Measurements from ENCODE around the gene HMGCR. TPM values are rescaled to one million over a fixed set of nuclear protein-coding genes. Genes with fewer than 3 reads are reported as not detected.

Gene HMGCR
- total and polyA plus RNA-seq, 2 of the 8 experiments (the other 6 are each of a cell fraction or from before 2014, with no cell fraction given), result 45.8 to 199 TPM

DNA sequence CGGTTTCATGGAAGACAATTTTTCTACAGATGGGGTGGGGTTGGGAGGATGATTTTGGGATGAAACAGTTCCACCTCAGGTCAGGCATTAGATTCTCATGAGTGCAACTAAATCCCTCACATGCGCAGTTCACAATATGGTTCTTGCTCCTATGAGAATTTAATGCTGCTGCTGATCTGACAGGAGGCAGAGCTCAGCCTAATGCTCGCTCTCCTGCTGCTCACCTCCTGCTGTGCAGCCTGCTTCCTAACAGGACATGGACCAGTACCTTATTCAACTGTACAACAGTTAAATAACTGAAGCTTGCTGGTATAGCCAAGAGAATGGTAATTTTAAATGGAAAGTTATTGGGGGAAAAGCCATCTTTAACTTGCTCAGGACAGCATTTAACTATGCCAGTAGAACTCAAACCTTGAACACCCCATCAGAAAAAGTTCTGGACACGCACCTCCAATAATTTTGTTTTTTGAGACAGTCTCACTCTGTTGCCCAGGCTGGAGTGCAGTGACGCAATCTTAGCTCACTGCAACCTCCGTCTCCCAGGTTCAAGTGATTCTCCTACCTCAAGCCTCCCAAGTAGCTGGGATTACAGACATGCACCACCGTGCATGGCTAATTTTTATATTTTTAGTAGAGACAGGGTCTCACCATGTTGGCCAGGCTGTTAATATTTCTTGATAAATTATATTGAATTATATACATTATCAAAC is 27.7 kb downstream of the HMGCR start:
- H3K56ac ChIP-seq (replicated peaks; ENCODE audit: insufficient read length, low read depth, low read length), result no peak overlapping the region
- ChIA-PET POLR2A (ENCODE audit: partially characterized antibody) (interaction anchor here (1.0 to 1.6 kb wide), 5 partner anchors 9 to 318 kb away, joined by 3 to 4 read pairs (median 3); partner anchors contain the start of gene HMGCR), CTCF (ENCODE audit: partially characterized antibody) (interaction anchor here (0.7 to 1.8 kb wide), 5 partner anchors 10 to 176 kb away, joined by 3 to 6 read pairs (median 4); no protein-coding TSS in a partner anchor)
- DNase-seq (ENCODE audit: low read depth in 1 of 2, low spot score in 2 of 2) (no peak), FAIRE-seq (no peak)
- H2BK20ac ChIP-seq (ENCODE audit: low read length), result no peak overlapping the region
- H2BK120ac ChIP-seq (replicated peaks; ENCODE audit: low read depth, low read length), result no peak overlapping the region
- 88% methylated on average over 7 of the region's 7 CpGs; no CpG with 5 or more reads in 1 of the 2 experiments for WGBS, 2 experiments (ENCODE audit: extremely low coverage in 1 of 2, insufficient coverage in 1 of 2, insufficient read length in 1 of 2, insufficient replicate concordance in 2 of 2, low coverage in 1 of 2, low lambda C conversion rate in 2 of 2, missing lambda C conversion rate in 1 of 2)
- H3K4me3 ChIP-seq (ENCODE audit: extremely low read depth in 1 of 4, insufficient read depth in 2 of 4, low read depth in 3 of 4, low read length in 4 of 4), result no peak overlapping the region
- no peaks in the 10 kb centered on the region for H3K79me2 ChIP-seq (ENCODE audit: control insufficient read depth in 1 of 2, insufficient read depth in 2 of 2, low read length in 2 of 2)
- H2BK12ac ChIP-seq (ENCODE audit: low read depth, low read length), result no peak overlapping the region
- H3K9ac ChIP-seq (replicated peaks in 1 of 4; ENCODE audit: extremely low read depth in 1 of 4, low read depth in 3 of 4, low read length in 3 of 4), result no peak overlapping the region
- no peak overlapping the region for H2AK5ac ChIP-seq (ENCODE audit: low read depth, low read length)
- H2BK5ac ChIP-seq (ENCODE audit: low read depth, low read length), result no peak overlapping the region
- H2AFZ ChIP-seq (ENCODE audit: low read length), result no peak overlapping the region
- H3K79me1 ChIP-seq (ENCODE audit: low read depth, low read length), result no peaks in the 10 kb centered on the region
- H4K20me1 ChIP-seq (replicated peaks in 1 of 2; ENCODE audit: control insufficient read depth in 1 of 2, insufficient read depth in 2 of 2, low read length in 2 of 2), result peaks cover 4% of the 10 kb centered on the region in 2 experiments
- no peak overlapping the region for H3K18ac ChIP-seq (ENCODE audit: extremely low read depth, low read length)
- H4K5ac ChIP-seq (ENCODE audit: insufficient read length, low read depth, low read length), result no peak overlapping the region
- peaks cover 13 to 31% (median 18%) of the 10 kb centered on the region in 4 experiments for H3K36me3 ChIP-seq (ENCODE audit: control insufficient read depth in 2 of 4, insufficient read depth in 4 of 4, low read length in 3 of 4)
- H3K23ac ChIP-seq (ENCODE audit: insufficient read length), result no peak overlapping the region
- H3K9me3 ChIP-seq (ENCODE audit: insufficient read depth in 2 of 2, low read depth in 1 of 2, low read length in 1 of 2), result no peaks in the 10 kb centered on the region
- H3K4ac ChIP-seq (replicated peaks; ENCODE audit: insufficient read length, low read depth, low read length), result no peak overlapping the region
- H3K23me2 ChIP-seq (ENCODE audit: low read depth, low read length), result no peaks in the 10 kb centered on the region
- H3K4me2 ChIP-seq (ENCODE audit: insufficient read depth in 1 of 2, low read depth in 2 of 2, low read length in 2 of 2), result no peak overlapping the region
- no peak overlapping the region for H4K8ac ChIP-seq (ENCODE audit: extremely low read depth, insufficient read depth, low read length)
- no peak overlapping the region for H2BK15ac ChIP-seq (ENCODE audit: low read length)
- H3K27ac ChIP-seq (ENCODE audit: low read depth, low read length), result no peak overlapping the region
- TF ChIP-seq HDAC2 (IDR thresholded peaks at IDR 0.05; ENCODE audit: borderline replicate concordance in 1 of 2, low read depth in 2 of 2, low read length in 2 of 2), result no peak
- TF ChIP-seq JUND (IDR thresholded peaks at IDR 0.05; ENCODE audit: low read length), result no peak
- TF ChIP-seq RBBP5 (IDR thresholded peaks at IDR 0.05; ENCODE audit: borderline replicate concordance, low read depth, low read length), result no peak
- no peak for TF ChIP-seq RFX5 (IDR thresholded peaks at IDR 0.05; ENCODE audit: borderline replicate concordance, low read depth, low read length)
- no peak for TF ChIP-seq KDM4A (IDR thresholded peaks at IDR 0.05; ENCODE audit: low read depth, low read length, severe bottlenecking)
- TF ChIP-seq SIN3A (conservative IDR thresholded peaks at IDR 0.05 in 1 of 2, IDR thresholded peaks at IDR 0.05 in 1 of 2; ENCODE audit: low read depth in 1 of 2, low read length in 2 of 2), result no peak
- TF ChIP-seq, protein P1, sequence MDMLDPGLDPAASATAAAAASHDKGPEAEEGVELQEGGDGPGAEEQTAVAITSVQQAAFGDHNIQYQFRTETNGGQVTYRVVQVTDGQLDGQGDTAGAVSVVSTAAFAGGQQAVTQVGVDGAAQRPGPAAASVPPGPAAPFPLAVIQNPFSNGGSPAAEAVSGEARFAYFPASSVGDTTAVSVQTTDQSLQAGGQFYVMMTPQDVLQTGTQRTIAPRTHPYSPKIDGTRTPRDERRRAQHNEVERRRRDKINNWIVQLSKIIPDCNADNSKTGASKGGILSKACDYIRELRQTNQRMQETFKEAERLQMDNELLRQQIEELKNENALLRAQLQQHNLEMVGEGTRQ (IDR thresholded peaks at IDR 0.05; ENCODE audit: low read length), result no peak
- no peak for TF ChIP-seq EP300 (IDR thresholded peaks at IDR 0.05; ENCODE audit: borderline replicate concordance in 1 of 2, low read depth in 2 of 2, low read length in 2 of 2)
- no peak for TF ChIP-seq SUZ12 (IDR thresholded peaks at IDR 0.05; ENCODE audit: low read length)
- no peak overlapping the region for H4K91ac ChIP-seq (replicated peaks; ENCODE audit: insufficient read length, low read length)
- H3K14ac ChIP-seq (ENCODE audit: insufficient read length), result no peak overlapping the region
- no peaks in the 10 kb centered on the region for H3K4me1 ChIP-seq (replicated peaks in 1 of 4; ENCODE audit: control insufficient read depth in 3 of 4, insufficient read depth in 4 of 4, low read length in 3 of 4)
- no peaks in the 10 kb centered on the region for H3K27me3 ChIP-seq (replicated peaks in 1 of 4; ENCODE audit: control insufficient read depth in 3 of 4, extremely low read depth in 1 of 4, insufficient read depth in 3 of 4, low read length in 3 of 4)
